CMK (cell line): Measurements from ENCODE around the gene OR1M1.
A peak's percentile ranks its signal among the peaks of the same experiment; 100 is the strongest.

Experiments
- DNase-seq: peaks from one replicate; pipeline ENCODE4 v3.0.0-alpha.2; 2010; ENCODE audit warnings: low read depth

OR1M1 gene

DNA sequence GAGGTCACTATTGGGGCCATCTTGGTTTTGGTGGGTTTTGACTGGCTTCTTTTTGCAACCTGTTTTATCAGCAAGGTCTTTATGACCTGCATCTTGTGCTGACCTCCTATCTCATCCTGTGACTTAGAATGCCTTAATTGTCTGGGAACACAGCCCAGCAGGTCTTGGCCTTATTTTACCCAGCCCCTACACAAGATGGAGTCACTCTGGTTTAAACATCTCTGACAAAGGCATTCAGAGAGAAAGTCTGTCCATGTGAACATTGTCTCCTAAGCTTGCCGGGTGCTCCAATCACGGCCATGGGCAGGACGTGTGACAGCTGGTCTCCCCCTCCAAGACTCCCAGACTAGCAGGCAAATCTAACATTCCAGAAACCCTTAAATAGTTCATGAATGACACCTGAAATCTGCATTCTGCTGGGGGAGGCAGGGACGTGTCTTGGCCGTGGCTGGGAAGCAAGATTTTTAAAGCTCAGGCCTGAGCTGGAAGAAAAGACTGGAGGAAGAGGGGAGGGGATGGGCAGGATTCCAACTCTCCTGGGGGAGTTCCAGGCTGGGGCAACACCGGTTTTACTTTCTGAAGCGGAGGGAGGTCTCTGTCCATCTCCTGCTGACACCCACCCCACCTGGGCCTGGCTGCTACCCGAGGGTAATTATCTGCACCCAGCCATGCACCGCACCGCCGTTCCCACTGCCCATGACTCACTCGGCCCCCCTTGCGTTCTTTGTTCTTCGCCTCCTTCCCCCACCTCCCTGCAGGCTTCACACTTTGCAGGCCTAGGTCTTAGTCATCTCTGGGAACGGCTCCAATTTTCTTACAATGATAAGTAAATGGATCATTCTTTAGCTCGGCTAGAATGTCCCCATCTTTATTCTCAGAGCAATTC is 11.6 kb upstream of the OR1M1 start:
- DNase-seq = no peak

- DNase-seq = no peak
Measured at GRCh38 chr19:9076901-9077300, 10.0 kb upstream of the OR1M1 start.

DNA sequence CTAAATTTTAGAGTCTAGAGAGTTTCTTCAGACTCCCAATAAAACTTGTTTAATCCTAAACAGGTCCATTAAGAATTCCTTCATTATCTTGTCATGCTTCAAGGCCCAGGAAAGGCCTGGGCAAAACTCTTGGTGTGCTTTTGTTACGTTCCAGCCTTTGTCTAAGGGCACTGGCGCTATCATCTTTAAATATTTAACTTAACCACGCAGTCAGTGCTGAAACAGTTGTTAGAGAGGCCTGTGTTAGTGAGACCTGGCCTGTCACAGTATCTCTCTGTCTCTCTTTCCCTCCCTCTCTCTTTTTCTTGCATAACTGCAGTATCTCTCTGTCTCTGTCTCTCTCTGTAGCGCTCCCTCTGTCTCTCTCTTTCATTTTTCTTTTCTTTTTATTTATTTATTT is 8.2 kb upstream of the OR1M1 start:
- no peak for DNase-seq

- DNase-seq = no peak
Measured at GRCh38 chr19:9107375-9107774, 20.5 kb downstream of the OR1M1 start, which contains the start of gene OR7G2. TSS of gene OR7G2 (minus strand) at chr19:9107475. CDS start at chr19:9103243, 4,232 bp downstream.

DNA sequence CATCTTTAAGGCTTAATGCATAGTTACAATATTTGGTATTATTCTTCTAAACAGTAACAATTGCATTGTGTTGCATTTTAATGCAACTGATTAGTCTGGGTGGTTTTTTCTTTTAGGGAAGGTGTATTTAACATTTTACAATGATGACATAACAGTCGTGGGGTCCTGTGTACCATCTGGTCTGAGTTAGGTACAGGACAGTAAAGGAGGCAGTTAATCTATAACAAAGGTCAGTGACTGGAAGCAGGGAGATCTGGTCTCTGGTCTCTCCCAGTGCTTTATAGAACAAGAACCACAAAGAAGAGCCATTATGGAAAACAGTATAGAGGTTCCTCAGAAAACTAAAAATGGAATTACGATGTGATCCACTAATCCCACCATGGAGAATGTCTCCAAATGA is 23.1 kb downstream of the OR1M1 start:
- no peak for DNase-seq

DNA sequence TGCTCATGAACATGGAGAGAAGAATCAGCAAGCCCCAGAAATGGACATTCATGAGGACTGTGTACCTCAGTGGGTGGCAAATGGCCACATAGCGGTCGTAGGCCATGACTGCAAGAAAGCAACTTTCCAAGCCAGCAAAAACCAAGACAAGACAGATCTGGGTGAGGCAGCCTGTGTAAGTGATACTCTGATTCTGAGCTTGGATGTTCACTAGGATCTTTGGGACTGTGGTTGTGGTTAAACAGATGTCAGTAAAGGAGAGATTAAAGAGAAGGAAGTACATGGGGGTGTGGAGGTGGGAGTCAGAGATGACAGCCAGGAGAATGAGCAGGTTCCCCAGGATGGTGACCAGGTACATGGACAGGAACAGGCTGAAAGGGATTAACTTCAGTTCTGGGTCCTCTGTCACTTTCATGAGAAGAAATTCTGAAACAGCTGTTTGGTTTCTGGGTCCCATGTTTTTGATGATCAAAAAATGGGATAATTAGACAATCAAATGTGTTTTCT is 28.5 kb downstream of the OR1M1 start, which contains the start of gene OR7G1:
TSS of gene OR7G1 (minus strand) at position 457 of the 507 bp plus-strand sequence. CDS start at position 457, 0 bp downstream.
- no peak for DNase-seq

DNA sequence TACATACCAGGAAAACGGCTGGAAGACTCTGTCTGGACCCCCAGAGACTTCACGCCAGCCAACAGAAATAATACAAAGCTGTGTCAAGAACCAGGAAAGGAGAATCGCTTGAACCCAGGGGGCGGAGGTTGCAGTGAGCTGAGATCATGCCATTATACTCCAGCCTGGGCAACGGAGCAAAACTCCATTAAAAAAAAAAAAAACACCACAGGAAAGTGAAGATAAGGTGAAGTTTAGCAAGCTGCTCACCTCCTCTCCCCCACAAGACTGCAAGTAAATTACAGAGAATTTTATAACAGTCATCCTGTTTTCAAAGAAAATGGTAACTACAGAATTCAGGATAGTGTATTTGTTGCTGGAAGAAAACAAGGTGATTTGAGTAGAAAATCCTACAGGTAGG is 29.7 kb downstream of the OR1M1 start:
- DNase-seq = no peak

DNA sequence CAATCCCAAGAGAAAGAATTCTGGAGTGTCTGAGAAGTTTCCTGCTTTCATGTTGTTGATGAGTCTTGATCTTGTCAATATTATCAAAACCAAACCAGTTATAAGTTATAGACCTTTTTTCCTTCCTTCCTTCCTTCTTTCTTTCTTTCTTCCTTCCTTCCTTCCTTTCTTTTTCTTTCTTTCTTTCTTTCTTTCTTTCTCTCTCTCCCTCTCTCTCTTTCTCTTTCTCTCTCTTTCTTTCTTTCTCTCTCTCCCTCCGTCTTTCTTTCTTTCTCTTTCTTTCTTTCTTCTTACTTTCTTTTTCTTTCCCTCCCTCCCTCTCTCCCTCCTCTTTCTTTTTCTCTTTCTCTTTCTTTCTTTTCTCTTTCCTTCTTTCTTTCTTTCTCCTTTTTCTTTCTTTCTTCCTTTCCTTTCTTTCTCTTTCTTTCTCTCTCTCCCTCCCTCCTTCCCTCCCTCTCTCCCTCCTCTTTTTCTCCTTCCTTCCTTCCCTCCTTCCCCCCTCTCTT is 40.1 kb downstream of the OR1M1 start, which contains the start of gene OR7G3:
TSS of gene OR7G3 (minus strand) at position 51 of the 506 bp plus-strand sequence. CDS start at position 51, 0 bp downstream.
- no peak for DNase-seq

DNA sequence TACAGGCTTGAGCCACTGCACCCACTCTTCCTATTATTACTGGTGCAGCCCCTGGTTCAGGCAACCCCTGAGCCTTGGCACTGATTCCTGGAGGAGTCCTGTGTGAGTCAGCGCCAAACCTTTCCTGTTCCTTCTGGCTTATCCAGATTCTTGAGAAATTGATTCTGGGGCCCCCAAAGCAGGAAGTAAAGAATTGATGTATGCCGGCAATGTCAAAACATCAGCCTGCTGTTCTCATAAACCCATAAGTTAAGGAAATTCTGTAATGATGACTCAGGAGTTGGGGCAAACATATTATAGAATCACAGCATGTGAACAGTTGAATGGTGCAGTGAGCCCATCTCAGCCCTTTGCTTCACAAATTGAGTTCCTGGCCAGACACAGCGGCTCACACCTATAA is 41.3 kb downstream of the OR1M1 start:
- DNase-seq = no peak

DNA sequence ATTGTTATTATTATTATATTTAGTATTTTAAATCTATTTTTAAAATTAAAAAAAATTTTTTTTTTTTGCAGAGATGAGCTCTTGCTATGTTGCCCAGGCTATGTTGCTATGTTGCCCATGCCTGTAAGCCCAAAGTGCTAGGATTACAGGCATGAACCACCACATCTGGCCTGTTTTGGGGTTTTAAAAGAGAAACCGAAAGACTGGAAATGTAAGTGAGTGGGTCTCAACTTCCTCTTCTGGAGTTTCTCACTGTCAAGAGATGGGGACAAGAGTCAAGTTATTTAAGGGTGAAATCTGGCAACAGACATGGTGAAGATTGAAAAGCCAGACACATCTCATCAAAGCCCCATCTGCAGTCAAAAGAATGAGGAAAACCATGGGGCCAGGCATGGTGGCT is 44.1 kb downstream of the OR1M1 start:
- no peak for DNase-seq

GRCh38 chr19:9132422-9132821 is 45.6 kb downstream of the OR1M1 start:
- no peak for DNase-seq

DNA sequence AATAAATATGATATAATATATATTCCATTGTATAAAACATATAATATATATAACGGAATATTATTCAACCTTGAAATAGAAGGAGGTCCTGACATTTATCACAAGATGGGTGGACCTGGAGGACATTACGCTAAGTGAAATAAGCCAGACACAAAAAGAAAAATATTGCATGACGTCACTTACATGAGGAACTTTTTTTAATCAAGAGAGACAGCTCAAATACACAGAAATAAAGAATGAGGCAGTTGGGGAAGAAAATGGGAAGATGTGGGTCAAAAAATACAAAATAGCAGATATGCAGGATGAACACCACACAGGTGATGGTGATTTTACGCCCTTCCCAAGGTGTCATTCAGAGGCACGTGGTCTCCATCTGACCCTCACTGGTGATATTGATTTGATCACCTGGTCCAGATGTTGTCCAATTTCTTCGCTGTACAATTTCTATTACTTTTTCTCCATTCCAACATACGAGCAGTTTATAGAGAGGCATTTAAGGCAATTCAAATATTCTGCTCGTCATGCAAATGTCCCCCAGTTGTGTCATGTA is 52.8 kb downstream of the OR1M1 start:
- no peak for DNase-seq

DNA sequence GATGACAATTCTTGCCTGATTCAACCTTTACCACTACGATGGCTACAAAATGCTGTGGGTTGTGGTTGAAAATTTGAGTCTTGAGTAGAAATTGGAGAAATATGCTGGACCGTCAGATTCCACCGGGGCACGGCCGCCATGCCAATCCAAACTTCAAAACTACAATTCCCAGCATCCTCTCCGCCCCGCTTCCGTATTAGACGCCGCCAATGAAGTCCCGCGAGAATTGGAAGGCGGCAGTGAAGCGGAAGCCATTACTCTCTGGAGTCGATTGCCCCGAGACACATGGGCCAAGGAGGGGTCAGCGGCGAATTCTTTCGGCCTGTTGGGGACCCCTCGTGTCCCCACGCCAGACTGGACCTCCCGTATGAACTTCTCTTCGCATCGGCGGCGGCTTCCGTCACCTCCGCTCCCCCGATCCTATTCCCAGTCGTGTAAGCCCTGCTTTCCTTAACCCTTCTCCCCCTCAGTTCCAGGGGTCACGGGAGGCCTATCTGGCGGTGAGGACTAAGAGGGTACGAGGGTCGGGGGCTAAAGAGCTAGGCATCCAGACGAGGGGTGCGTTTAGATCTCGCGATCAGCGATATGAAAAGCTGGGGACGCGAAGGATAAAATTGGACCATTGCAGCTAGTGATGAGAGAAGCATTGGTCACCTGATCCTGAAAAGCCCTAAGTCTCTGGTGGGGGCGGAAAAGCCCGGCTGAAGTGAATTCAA is 53.5 kb downstream of the OR1M1 start, which contains the start of gene ZNF317:
TSS of gene ZNF317 (plus strand) at position 239 of the 716 bp plus-strand sequence. CDS start 15,620 bp downstream, outside the sequence.
- DNase-seq = peak; percentile 70

DNA sequence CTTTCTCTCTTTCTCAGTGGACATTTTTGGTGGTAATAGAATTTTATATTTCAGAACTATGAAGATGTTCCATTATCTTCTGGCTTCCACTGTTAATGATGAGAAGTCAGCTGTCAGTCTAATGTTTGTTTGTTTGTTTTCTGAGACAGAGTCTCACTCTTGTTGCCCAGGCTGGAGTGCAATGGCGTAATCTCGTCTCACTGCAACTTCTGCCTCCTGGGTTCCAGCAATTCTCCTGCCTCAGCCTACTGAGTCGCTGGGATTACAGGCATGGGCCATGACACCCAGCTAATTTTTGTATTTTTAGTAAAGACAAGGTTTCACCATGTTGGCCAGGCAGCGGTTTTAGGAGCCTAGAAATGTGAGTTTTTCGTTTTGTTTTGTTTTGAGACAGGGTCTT is 58.1 kb downstream of the OR1M1 start:
- no peak for DNase-seq
